Measurements from ENCODE around the gene PTGR3. TPM values are rescaled to one million over a fixed set of nuclear protein-coding genes. Genes with fewer than 3 reads are reported as not detected.

The PTGR3 gene
- total and polyA plus RNA-seq, 2 donors (not counting 1 experiment from before 2014, with no cell fraction given), result 6.8 to 25.1 TPM

DNA sequence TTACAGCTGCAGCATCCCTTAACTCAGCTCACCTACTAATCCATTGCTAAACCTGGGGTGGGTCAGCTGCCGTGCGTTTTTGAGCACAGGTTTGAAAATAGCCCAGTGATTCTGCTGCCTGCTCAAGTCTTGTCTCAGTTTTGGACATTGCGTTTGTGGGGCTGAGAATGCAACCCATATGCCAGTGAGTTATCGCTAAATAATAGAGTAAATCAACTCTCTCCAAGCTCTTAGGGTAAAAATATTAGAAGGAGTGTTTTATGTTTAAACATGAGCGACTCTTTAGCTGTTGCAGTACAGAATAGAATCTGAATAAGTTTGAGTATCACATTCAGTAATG is 3.8 kb upstream of the PTGR3 start:
- no peak for TF ChIP-seq EZH2 (IDR thresholded peaks at IDR 0.05; ENCODE audit: low read length, missing control alignments)
- TF ChIP-seq, protein P1, sequence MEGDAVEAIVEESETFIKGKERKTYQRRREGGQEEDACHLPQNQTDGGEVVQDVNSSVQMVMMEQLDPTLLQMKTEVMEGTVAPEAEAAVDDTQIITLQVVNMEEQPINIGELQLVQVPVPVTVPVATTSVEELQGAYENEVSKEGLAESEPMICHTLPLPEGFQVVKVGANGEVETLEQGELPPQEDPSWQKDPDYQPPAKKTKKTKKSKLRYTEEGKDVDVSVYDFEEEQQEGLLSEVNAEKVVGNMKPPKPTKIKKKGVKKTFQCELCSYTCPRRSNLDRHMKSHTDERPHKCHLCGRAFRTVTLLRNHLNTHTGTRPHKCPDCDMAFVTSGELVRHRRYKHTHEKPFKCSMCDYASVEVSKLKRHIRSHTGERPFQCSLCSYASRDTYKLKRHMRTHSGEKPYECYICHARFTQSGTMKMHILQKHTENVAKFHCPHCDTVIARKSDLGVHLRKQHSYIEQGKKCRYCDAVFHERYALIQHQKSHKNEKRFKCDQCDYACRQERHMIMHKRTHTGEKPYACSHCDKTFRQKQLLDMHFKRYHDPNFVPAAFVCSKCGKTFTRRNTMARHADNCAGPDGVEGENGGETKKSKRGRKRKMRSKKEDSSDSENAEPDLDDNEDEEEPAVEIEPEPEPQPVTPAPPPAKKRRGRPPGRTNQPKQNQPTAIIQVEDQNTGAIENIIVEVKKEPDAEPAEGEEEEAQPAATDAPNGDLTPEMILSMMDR (conservative IDR thresholded peaks at IDR 0.05 in 1 of 2, IDR thresholded peaks at IDR 0.05 in 1 of 2; ENCODE audit: low read depth in 1 of 2, low read length in 2 of 2), result no peak
- H2AFZ ChIP-seq (ENCODE audit: low read length), result no peak overlapping the region
- peaks cover 10% of the 10 kb centered on the region for H3K4me1 ChIP-seq (ENCODE audit: control insufficient read depth, extremely low read depth, insufficient read depth, low read length)
- no peaks in the 10 kb centered on the region for H4K20me1 ChIP-seq (ENCODE audit: control insufficient read depth, extremely low read depth, insufficient read depth, low read length)
- peak overlapping the region; percentile 94 for H3K4me2 ChIP-seq (ENCODE audit: extremely low read depth, insufficient read depth, low read length)
- no peaks in the 10 kb centered on the region for H3K27me3 ChIP-seq (ENCODE audit: control insufficient read depth, insufficient read depth, low read length)
- no peaks in the 10 kb centered on the region for H3K9me3 ChIP-seq (ENCODE audit: control insufficient read depth, insufficient read depth, low read depth, low read length)
- peaks cover 41% of the 10 kb centered on the region for H3K79me2 ChIP-seq (ENCODE audit: control insufficient read depth, insufficient read depth, low read length)
- peak overlapping the region; percentile 56 to 73 (median 70) for H3K4me3 ChIP-seq (replicated peaks in 1 of 4; ENCODE audit: control extremely low read depth in 1 of 4, insufficient read depth in 1 of 4, low read depth in 3 of 4, low read length in 4 of 4)
- no peak overlapping the region for H3K27ac ChIP-seq (ENCODE audit: insufficient read depth, low read length)
- H3K9ac ChIP-seq (ENCODE audit: insufficient read depth, low read length), result no peak overlapping the region
- H3K36me3 ChIP-seq (ENCODE audit: control insufficient read depth, insufficient read depth, low read length), result no peaks in the 10 kb centered on the region
- DNase-seq (ENCODE audit: low read depth in 2 of 2), result no peak

DNA sequence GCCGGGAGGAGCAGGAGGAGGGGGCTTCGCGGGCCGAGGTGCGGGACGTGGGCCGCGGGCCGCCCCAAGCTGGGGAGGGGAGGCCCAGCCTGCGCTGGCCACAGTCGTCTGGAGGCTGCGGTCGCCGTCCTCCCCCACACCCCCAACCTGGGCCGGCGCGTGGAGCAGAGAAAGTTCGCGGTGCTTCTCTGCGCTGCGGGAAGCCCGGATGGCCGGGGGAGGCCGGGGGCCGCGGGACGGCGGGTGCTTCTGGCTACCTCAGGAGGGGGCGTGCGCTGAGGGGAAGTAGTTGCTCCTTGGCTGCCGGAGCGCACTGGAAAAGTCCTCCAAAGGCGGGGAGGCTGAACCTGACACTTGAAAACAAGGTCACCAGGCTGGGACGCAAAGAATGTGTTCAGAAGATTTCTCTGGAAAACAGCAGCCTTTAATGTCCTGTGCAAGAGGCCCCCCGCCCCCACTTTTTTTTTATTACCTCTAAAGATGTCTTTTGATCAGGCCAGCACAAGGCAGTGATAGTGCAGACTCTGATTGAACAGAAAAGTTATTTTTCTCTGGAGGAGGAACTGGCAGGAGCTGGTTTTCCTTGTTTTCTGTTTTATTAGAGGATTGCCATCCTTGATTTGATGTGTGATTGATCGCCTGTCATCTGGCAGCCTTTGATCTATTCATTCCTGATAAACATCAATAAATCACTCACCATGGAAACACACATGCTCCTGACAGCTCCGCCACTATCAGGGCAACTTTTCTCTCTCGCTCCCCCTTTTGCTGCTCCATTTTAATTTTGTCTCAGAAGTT is 3.2 kb upstream of the PTGR3 start:
- H3K9ac ChIP-seq (ENCODE audit: insufficient read depth, low read length), result peak overlapping the region; percentile 68
- peak overlapping the region; percentile 12 for H3K27ac ChIP-seq (ENCODE audit: insufficient read depth, low read length)
- peak overlapping the region; percentile 94 for H3K4me2 ChIP-seq (ENCODE audit: extremely low read depth, insufficient read depth, low read length)
- no peaks in the 10 kb centered on the region for H3K27me3 ChIP-seq (ENCODE audit: control insufficient read depth, insufficient read depth, low read length)
- peaks cover 47% of the 10 kb centered on the region for H3K79me2 ChIP-seq (ENCODE audit: control insufficient read depth, insufficient read depth, low read length)
- DNase-seq (ENCODE audit: low read depth in 2 of 2), result peak in 1 of 2 donors; percentile 54
- H4K20me1 ChIP-seq (ENCODE audit: control insufficient read depth, extremely low read depth, insufficient read depth, low read length), result no peaks in the 10 kb centered on the region
- no peak for TF ChIP-seq EZH2 (IDR thresholded peaks at IDR 0.05; ENCODE audit: low read length, missing control alignments)
- TF ChIP-seq, protein P1 (conservative IDR thresholded peaks at IDR 0.05 in 1 of 2, IDR thresholded peaks at IDR 0.05 in 1 of 2; ENCODE audit: low read depth in 1 of 2, low read length in 2 of 2), result no peak
- no peaks in the 10 kb centered on the region for H3K9me3 ChIP-seq (ENCODE audit: control insufficient read depth, insufficient read depth, low read depth, low read length)
- peak overlapping the region; percentile 56 to 73 (median 70) for H3K4me3 ChIP-seq (replicated peaks in 1 of 4; ENCODE audit: control extremely low read depth in 1 of 4, insufficient read depth in 1 of 4, low read depth in 3 of 4, low read length in 4 of 4)
- H3K36me3 ChIP-seq (ENCODE audit: control insufficient read depth, insufficient read depth, low read length), result no peaks in the 10 kb centered on the region
- peaks cover 10% of the 10 kb centered on the region for H3K4me1 ChIP-seq (ENCODE audit: control insufficient read depth, extremely low read depth, insufficient read depth, low read length)
- H2AFZ ChIP-seq (ENCODE audit: low read length), result no peak overlapping the region

DNA sequence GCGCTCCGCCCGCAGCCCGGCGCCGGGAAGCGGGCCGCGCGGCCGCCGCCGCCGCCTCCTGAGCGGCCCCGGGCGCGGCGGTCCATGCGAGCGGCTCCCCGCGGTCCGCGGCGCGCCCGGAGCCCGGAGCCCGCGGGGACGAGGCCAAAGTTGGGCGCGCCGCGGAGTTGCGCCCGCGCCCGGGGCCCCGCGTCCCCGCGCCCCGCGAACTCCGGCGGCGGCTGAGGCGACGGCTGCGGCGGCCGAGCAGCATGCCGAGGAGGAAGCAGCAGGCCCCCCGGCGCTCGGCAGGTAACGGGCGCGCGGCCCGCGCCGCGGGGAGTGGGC is 2.6 kb upstream of the PTGR3 start:
- H3K27ac ChIP-seq (ENCODE audit: insufficient read depth, low read length), result peak overlapping the region; percentile 12
- no peak for DNase-seq (ENCODE audit: low read depth in 2 of 2)
- no peaks in the 10 kb centered on the region for H4K20me1 ChIP-seq (ENCODE audit: control insufficient read depth, extremely low read depth, insufficient read depth, low read length)
- peak overlapping the region in 3 of 4 experiments; percentile 56 to 72 (median 67) for H3K4me3 ChIP-seq (replicated peaks in 1 of 4; ENCODE audit: control extremely low read depth in 1 of 4, insufficient read depth in 1 of 4, low read depth in 3 of 4, low read length in 4 of 4)
- peaks cover 51% of the 10 kb centered on the region for H3K79me2 ChIP-seq (ENCODE audit: control insufficient read depth, insufficient read depth, low read length)
- no peak overlapping the region for H2AFZ ChIP-seq (ENCODE audit: low read length)
- TF ChIP-seq EZH2 (IDR thresholded peaks at IDR 0.05; ENCODE audit: low read length, missing control alignments), result no peak
- TF ChIP-seq, protein P1 (conservative IDR thresholded peaks at IDR 0.05 in 1 of 2, IDR thresholded peaks at IDR 0.05 in 1 of 2; ENCODE audit: low read depth in 1 of 2, low read length in 2 of 2), result no peak
- no peaks in the 10 kb centered on the region for H3K27me3 ChIP-seq (ENCODE audit: control insufficient read depth, insufficient read depth, low read length)
- peaks cover 14% of the 10 kb centered on the region for H3K4me1 ChIP-seq (ENCODE audit: control insufficient read depth, extremely low read depth, insufficient read depth, low read length)
- H3K9ac ChIP-seq (ENCODE audit: insufficient read depth, low read length), result peak overlapping the region; percentile 68
- H3K4me2 ChIP-seq (ENCODE audit: extremely low read depth, insufficient read depth, low read length), result peak overlapping the region; percentile 94
- H3K9me3 ChIP-seq (ENCODE audit: control insufficient read depth, insufficient read depth, low read depth, low read length), result no peaks in the 10 kb centered on the region
- H3K36me3 ChIP-seq (ENCODE audit: control insufficient read depth, insufficient read depth, low read length), result no peaks in the 10 kb centered on the region
